ENCODE data around the gene B3GNT7.
"Not testable (repeated sequence)": the region's sequence is repeated elsewhere in the genome, so short reads cannot be mapped to it uniquely, and the experiment has no call there.

The B3GNT7 gene

DNA sequence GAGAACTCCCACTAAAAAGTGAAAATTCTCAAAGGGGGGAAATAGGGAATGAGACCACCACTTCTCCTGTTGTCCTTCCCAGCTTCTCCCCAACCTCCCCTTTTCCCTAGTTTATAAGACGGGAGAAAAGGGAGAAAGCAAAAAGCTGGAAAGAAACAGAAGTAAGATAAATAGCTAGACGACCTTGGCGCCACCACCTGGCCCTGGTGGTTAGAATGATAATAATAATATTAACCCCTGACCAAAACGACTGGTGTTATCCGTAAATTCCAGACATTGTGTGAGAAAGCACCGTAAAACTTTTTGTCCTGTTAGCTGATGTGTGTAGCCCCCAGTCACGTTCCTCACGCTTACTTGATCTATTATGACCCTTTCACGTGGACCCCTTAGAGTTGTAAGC, 12.8 kb downstream of the B3GNT7 start:
- H3K27ac ChIP-seq (ENCODE audit: low read length); H3K4me2 ChIP-seq (ENCODE audit: low read depth, low read length); H3K9ac ChIP-seq (ENCODE audit: low read length); H4K20me1 ChIP-seq (ENCODE audit: insufficient read depth, low read length); H3K79me2 ChIP-seq (ENCODE audit: low read length); H2AFZ ChIP-seq (ENCODE audit: low read length); DNase-seq; H3K4me3 ChIP-seq (ENCODE audit: low read length); H3K27me3 ChIP-seq (replicated peaks; ENCODE audit: insufficient read depth, low read length); H3K9me2 ChIP-seq (replicated peaks; ENCODE audit: insufficient read depth, low read length); H3K36me3 ChIP-seq (replicated peaks; ENCODE audit: insufficient read depth, low read length); H3F3A ChIP-seq (ENCODE audit: insufficient read depth, low read length); H3K9me3 ChIP-seq (replicated peaks; ENCODE audit: insufficient read depth, low read length): not testable (repeated sequence)
- peaks cover 13% of the 10 kb centered on the region; the same call in 1 of the 2 replicates for H3K4me1 ChIP-seq (ENCODE audit: low read length)

DNA sequence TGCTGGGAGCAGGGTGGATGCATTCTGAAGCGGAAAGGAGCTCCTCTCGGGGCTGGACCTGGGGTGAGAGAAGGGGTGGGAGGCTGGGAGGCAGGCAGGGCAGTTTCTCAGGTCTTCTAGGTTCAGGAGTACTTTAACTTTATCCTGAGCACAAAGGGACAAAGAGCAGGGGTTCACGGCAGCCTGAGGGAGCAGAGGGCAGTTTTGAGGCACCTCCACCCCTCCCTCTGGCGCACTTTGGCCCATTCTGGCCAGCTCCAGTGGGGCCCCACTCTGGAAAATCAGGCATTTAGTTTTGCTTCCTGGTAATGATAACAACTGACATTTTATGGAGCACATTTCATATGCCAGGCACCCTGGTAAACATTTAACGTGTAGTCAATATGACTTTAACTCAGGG, 14.3 kb downstream of the B3GNT7 start:
- Histone ChIP-seq H2AFZ (ENCODE audit: low read length) (no peak overlapping the region), H3F3A (ENCODE audit: insufficient read depth, low read length) (no peaks in the 10 kb centered on the region), H3K79me2 (ENCODE audit: low read length) (no peaks in the 10 kb centered on the region), H3K4me1 (ENCODE audit: low read length) (peaks cover 13% of the 10 kb centered on the region; the same call in 1 of the 2 replicates), H3K4me3 (ENCODE audit: low read length) (no peak overlapping the region), H3K4me2 (ENCODE audit: low read depth, low read length) (no peak overlapping the region), H4K20me1 (ENCODE audit: insufficient read depth, low read length) (no peaks in the 10 kb centered on the region), H3K9me3 (replicated peaks; ENCODE audit: insufficient read depth, low read length) (no peaks in the 10 kb centered on the region), H3K36me3 (replicated peaks; ENCODE audit: insufficient read depth, low read length) (no peaks in the 10 kb centered on the region), H3K9me2 (replicated peaks; ENCODE audit: insufficient read depth, low read length) (no peaks in the 10 kb centered on the region), H3K9ac (ENCODE audit: low read length) (no peak overlapping the region), H3K27me3 (replicated peaks; ENCODE audit: insufficient read depth, low read length) (no peaks in the 10 kb centered on the region; the same call in 1 of the 2 replicates), H3K27ac (ENCODE audit: low read length) (no peak overlapping the region)
- TF ChIP-seq EZH2phosphoT487 (IDR thresholded peaks at IDR 0.05; ENCODE audit: low read length) = no peak
- TF ChIP-seq, protein P1, sequence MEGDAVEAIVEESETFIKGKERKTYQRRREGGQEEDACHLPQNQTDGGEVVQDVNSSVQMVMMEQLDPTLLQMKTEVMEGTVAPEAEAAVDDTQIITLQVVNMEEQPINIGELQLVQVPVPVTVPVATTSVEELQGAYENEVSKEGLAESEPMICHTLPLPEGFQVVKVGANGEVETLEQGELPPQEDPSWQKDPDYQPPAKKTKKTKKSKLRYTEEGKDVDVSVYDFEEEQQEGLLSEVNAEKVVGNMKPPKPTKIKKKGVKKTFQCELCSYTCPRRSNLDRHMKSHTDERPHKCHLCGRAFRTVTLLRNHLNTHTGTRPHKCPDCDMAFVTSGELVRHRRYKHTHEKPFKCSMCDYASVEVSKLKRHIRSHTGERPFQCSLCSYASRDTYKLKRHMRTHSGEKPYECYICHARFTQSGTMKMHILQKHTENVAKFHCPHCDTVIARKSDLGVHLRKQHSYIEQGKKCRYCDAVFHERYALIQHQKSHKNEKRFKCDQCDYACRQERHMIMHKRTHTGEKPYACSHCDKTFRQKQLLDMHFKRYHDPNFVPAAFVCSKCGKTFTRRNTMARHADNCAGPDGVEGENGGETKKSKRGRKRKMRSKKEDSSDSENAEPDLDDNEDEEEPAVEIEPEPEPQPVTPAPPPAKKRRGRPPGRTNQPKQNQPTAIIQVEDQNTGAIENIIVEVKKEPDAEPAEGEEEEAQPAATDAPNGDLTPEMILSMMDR (IDR thresholded peaks at IDR 0.05; ENCODE audit: low read length) = no peak
- TF ChIP-seq EZH2 (optimal IDR thresholded peaks at IDR 0.05; ENCODE audit: low read depth, low read length) = no peak
- no peak for DNase-seq

DNA sequence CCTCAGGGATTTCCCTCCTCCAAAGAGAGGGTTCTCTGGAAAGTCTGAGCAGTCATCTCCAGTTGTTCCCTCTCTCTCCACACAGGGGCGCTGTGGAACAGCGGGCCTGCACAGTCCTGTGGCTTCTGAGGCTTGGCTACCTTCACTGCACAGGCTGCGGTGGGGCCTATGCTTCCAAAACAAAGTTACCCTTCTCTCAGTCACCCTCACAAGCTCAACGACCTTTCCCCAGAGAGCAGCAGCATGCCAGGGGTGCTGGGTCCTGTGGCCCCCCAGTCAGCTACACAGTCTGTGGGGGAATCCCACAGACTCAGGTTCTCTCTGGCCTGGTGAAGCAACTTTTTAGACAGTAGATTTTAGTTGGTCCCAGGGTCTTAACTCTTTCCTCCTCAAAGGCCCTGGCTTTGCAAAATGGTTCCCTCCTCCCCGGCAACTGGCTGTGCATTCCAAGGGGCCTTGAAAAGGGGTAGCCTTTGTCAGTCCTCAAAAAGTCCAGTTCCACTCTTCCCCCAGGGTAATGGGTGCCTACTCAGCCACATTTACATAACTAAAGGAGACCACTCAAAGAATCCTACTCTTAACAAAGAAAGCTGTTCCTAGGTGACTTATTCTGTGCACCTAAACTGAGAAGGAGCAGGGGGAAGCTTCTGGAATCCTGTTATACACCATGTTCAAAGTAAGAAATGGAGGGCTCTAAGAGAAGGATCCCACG, 14.9 kb downstream of the B3GNT7 start:
- H3K79me2 ChIP-seq (ENCODE audit: low read length) = no peaks in the 10 kb centered on the region
- H3K4me3 ChIP-seq (ENCODE audit: low read length) = no peak overlapping the region
- H4K20me1 ChIP-seq (ENCODE audit: insufficient read depth, low read length) = no peaks in the 10 kb centered on the region
- no peak overlapping the region for H3K27ac ChIP-seq (ENCODE audit: low read length)
- no peak for DNase-seq
- H3K9me2 ChIP-seq (replicated peaks; ENCODE audit: insufficient read depth, low read length) = no peaks in the 10 kb centered on the region
- H3K36me3 ChIP-seq (replicated peaks; ENCODE audit: insufficient read depth, low read length) = no peaks in the 10 kb centered on the region
- no peak overlapping the region for H3K9ac ChIP-seq (ENCODE audit: low read length)
- no peak overlapping the region for H3K4me2 ChIP-seq (ENCODE audit: low read depth, low read length)
- TF ChIP-seq, protein P1 (IDR thresholded peaks at IDR 0.05; ENCODE audit: low read length) = peak; percentile 26; the same call in 1 of the 2 replicates
- TF ChIP-seq EZH2 (optimal IDR thresholded peaks at IDR 0.05; ENCODE audit: low read depth, low read length) = no peak
- TF ChIP-seq EZH2phosphoT487 (IDR thresholded peaks at IDR 0.05; ENCODE audit: low read length) = no peak
- peaks cover 9% of the 10 kb centered on the region; the same call in 1 of the 2 replicates for H3K4me1 ChIP-seq (ENCODE audit: low read length)
- H3F3A ChIP-seq (ENCODE audit: insufficient read depth, low read length) = no peaks in the 10 kb centered on the region
- H2AFZ ChIP-seq (ENCODE audit: low read length) = no peak overlapping the region
- H3K27me3 ChIP-seq (replicated peaks; ENCODE audit: insufficient read depth, low read length) = no peaks in the 10 kb centered on the region; the same call in 1 of the 2 replicates
- H3K9me3 ChIP-seq (replicated peaks; ENCODE audit: insufficient read depth, low read length) = no peaks in the 10 kb centered on the region

DNA sequence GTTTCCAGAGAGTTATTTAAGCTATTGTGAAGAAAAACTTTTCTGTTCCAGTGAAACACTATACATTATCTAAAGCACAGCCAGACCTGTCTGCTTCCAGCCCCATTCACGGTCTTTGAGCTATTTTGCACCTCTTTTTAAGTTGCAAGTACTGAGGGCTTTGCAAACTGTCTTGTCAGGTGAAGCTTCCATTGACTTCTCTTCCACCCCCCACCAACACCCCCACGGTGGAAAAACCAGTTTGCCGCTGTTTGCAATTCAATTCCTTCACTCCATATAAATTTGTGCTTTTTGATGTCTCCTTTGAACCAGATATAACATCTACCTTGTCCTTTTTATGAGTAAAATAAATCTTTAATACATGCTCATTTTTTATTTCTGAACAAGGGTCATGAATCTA, 15.7 kb downstream of the B3GNT7 start:
- H4K20me1 ChIP-seq (ENCODE audit: insufficient read depth, low read length) = no peaks in the 10 kb centered on the region
- H3K9ac ChIP-seq (ENCODE audit: low read length) = no peak overlapping the region
- H3K27ac ChIP-seq (ENCODE audit: low read length) = no peak overlapping the region
- no peak overlapping the region for H3K4me2 ChIP-seq (ENCODE audit: low read depth, low read length)
- no peaks in the 10 kb centered on the region for H3K9me2 ChIP-seq (replicated peaks; ENCODE audit: insufficient read depth, low read length)
- H3F3A ChIP-seq (ENCODE audit: insufficient read depth, low read length) = no peaks in the 10 kb centered on the region
- H3K27me3 ChIP-seq (replicated peaks; ENCODE audit: insufficient read depth, low read length) = no peaks in the 10 kb centered on the region; the same call in 1 of the 2 replicates
- no peak for DNase-seq
- no peak overlapping the region for H2AFZ ChIP-seq (ENCODE audit: low read length)
- peaks cover 5% of the 10 kb centered on the region; the same call in 1 of the 2 replicates for H3K4me1 ChIP-seq (ENCODE audit: low read length)
- no peak overlapping the region for H3K4me3 ChIP-seq (ENCODE audit: low read length)
- no peaks in the 10 kb centered on the region for H3K36me3 ChIP-seq (replicated peaks; ENCODE audit: insufficient read depth, low read length)
- no peak for TF ChIP-seq EZH2 (optimal IDR thresholded peaks at IDR 0.05; ENCODE audit: low read depth, low read length)
- TF ChIP-seq, protein P1 (IDR thresholded peaks at IDR 0.05; ENCODE audit: low read length) = no peak
- no peaks in the 10 kb centered on the region for H3K9me3 ChIP-seq (replicated peaks; ENCODE audit: insufficient read depth, low read length)
- no peaks in the 10 kb centered on the region for H3K79me2 ChIP-seq (ENCODE audit: low read length)
